ENCODE measurements around the gene PEX13.
"Not testable (repeated sequence)": the region's sequence is repeated elsewhere in the genome, so short reads cannot be mapped to it uniquely, and the experiment has no call there.

PEX13 gene

DNA sequence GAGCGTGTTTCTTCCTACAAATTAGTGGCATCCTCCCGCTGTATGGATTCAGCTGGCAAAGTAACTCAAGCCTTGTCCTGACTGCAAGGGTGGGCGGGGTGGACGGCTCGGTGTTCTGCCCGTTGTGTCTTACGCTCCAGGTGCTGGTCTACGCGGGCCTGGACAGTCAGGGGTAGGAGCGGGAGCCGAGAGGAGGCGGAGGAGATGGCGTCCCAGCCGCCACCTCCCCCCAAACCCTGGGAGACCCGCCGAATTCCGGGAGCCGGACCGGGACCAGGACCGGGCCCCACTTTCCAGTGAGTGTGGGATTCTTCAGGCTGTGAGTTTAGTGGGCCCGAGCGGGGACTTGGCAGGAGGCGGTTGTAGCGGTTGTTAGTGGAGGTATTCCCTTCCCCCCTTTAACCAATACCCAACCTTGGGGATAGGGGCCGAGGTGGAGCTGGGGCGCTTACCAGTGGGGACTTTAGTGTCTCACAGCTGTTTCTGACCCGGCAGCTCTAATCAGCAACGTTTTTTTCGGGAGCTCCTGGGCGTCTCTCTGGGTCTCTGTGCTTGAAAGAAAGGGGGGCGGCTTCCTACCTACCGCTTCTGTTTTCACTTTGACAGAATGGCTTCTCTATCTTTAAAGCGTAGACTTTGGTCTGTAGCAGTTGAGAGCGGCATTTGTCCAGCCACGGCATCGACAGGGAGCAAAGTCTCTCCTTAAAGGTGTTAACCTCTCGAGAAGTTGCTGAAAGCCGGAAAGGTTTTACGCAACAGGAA lies at the start of gene PEX13, which contains the start of gene PUS10:
Gene PEX13, plus strand, starts transcription at position 165 of the 762 bp plus-strand sequence. Its CDS starts 40 bp downstream, at position 205.
Gene PUS10, minus strand, starts transcription at position 700 of the 762 bp plus-strand sequence. CDS start 6,365 bp downstream, outside the sequence.
- DNase-seq (ENCODE audit: low read depth), result no peak

GRCh38 chr2:60972889-60973656 lies 44.4 kb upstream of the PEX13 start:
- no peak for DNase-seq (ENCODE audit: low read depth)

DNA sequence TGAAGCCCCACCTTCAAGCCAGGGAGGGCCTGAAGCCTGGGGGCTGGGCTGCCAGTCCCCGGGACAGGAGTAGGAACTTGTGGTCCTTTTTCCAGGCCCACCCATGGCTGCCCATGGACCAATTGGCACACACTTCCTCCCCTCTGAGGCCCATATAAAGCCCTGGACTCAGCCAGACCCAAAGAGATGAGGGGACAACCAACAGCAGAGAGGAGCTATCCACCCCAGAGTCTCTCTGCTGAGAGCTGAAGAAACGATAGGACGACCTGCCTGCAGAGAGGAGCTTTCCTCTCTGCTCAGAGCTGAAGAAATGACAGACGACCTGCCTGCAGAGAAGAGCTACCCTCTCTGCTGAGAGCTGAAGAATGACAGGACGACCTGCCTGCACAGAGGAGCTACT lies 43.8 kb upstream of the PEX13 start:
- no peak for DNase-seq (ENCODE audit: low read depth)

- no peak for DNase-seq (ENCODE audit: low read depth)
These were observed 42.9 kb upstream of the PEX13 start for GRCh38 chr2:60974652-60975051.

DNA sequence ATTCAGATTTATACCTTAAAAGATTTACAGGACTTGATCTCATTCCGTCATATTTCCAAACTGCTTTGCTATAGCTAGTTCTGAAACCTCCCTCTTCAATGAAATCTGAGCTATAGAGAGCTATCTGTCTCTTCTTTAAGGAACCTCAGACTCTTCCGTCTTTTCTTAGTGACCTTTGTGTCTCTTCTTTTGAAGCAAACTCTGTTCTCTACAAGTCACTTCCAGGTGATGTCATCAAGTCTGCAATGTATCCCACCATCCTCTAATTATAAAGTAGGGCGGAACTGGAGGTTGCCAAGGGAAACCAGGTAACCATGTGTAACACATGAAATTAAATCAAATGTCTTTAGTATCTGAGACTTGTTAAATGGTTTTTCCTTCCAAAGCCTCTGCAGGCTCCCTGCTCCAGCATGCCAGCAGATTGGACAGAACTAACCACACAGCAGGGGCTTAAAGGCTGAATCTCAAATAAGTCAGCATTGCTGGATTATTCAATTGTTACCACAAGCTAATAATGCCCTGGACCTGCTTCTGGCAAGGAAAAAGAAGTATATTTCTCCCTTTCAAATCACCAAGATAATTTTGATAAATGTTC lies 41.2 kb upstream of the PEX13 start:
- no peak for DNase-seq (ENCODE audit: low read depth)

DNA sequence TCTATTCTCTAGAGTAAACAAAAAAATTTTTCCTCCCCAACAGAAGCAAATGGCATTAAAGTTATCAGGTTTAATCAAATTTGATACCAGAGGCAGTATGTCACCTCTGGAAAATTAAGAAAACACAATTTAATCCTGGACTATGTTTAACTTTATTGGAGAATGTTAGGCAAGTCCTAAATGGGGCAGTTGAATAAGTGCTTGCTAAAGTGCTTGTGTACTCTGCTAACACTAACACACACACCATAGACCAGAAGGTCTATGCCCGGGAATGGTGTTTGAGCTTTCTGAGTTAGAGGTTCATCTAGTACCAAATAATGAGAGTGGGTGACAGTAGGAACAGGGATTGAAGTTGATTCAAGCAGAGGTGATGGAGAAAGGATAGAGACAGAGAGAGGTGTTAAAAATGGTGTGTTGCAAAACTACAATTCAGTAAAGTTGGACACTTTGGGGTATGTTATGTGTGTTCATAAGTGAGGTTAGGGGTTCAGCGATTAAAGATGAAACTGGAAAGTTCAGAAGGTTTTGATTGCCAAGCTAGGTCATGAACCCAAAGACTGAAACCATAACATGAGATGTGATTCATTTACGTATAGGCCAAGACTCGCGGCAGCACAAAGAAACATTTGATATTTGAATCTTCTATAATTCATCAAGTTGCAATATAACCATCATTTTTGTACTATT lies 40.5 kb upstream of the PEX13 start:
- DNase-seq (ENCODE audit: low read depth), result no peak

DNA sequence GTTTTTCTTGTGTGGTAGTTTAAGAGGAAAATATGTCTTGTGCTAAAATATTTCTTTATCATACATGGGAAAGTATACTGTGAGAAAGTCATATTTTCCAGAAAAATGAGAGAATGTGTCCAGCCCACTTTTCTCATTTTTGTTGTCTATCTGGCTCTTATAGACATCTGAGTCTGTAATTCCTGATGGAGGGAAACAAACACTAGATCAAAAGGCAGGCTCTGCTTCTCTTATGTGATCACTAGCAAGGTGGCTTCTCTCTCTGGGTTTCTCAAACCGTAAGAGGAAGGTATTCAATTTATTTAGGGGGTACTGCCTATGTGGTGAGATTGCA lies 40.0 kb upstream of the PEX13 start:
- no peak for DNase-seq (ENCODE audit: low read depth)

DNA sequence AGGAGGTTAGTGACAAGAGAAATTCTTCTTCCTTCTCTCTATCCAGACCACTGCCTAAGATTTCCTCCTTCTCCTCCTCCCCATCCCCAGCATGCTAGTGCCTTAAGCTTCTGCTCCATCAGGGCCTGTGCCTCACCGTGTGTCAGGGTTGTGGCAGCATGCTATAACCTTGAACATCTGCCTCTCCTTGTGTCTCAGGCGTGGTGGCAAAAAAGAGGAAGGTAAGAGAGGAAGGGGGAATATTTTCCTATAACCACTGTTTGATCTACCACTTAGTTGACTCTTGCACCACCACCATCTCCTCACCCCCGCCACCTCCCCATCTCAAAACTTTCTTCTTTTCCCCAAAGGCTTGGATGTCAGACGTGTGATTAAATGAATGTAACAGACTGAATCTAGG lies 38.3 kb upstream of the PEX13 start:
- DNase-seq (ENCODE audit: low read depth), result no peak

DNA sequence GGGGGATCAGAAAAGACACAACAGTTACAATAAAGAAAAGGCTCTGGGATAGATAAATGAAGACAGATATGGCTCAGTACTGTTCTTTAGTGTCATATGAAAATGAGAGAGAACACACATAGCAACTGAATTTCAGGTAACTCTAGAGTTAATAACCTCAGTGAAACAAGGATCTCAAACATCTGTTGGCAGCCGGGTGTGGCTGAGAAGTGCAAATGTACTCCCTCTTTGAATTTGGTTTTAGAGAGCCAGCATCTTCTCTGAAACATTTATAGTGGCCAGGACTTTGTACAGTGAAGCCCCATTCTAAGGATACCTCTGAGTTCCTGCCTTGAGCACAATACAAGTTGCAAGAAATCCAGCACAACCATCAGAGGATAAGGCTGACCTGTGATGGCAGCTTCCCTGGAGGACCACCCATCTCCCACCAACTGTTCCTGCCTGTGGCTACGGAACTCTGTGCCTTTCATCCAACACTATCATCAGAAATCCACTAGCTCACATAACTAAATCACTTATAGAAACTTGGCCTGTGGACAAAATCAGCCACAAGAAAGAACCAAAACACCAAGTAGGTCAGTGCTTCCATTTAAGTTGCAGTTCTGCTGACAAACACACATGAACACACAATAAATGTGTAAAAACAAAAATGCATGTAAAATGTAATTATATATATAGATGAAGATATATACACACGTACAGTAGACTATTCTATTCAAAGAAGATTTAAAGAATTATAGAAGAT lies 37.3 kb upstream of the PEX13 start:
- no peak for DNase-seq (ENCODE audit: low read depth)

GRCh38 chr2:60982066-60982465 lies 35.5 kb upstream of the PEX13 start:
- not testable (repeated sequence) for DNase-seq (ENCODE audit: low read depth)

DNA sequence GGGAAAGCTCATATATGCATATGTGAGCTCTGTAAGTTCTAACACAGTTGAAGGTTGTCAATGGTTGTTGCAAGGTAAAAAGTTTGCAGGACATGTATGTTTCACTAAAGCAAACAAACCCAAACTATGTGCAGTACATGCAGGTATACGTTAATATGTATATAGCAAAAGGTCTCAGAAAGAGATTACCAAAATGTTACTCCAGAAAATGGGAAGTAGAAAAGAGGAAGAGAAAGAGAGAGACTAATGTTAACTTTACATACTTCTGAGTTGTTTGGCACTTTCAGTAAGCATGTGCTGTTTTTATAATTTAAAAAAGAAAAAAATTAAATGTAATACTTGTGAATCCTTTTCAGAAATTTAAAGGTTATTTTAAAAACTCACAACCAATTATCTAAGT lies 32.8 kb upstream of the PEX13 start:
- DNase-seq (ENCODE audit: low read depth), result no peak

DNA sequence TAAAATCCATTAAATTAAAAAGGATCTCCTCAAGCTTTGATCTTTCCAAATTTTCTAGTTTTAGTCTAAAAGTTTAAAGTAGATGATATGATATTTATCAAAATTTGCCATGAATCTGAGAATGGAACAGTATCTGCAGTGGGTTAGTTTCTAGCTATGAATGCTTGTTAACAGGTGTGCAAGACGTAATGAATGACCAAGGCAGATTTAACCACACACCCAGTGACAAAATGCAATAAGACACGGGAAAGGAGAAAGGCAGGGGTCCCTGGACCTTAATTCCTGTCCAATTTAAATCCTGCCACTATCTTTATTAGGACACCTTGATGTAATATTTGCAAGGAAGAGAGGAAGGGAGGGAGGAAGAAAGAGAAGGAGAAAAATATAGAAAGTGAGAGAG lies 30.5 kb upstream of the PEX13 start:
- DNase-seq (ENCODE audit: low read depth), result no peak

- DNase-seq (ENCODE audit: low read depth), result not testable (repeated sequence)
These were observed 29.9 kb upstream of the PEX13 start for GRCh38 chr2:60987656-60988055.

DNA sequence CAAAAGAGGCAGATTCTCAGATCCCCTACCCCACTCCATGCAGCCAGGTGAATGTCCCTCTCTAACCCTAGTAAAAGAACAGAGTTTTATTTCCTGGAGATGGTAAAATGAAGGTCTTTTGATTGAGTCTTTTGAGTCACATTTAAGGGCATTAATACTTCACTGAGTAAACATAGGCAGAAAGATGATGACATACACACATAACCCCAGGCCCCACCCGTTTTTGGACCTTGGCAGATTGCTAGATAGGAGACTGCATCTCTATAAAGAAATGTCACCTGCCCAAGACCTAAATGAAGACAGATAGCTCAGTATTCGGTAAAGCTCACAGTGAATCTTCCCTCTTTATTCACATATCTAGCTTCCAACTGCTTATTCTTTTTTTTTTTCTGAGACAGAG lies 28.3 kb upstream of the PEX13 start:
- no peak for DNase-seq (ENCODE audit: low read depth)

DNA sequence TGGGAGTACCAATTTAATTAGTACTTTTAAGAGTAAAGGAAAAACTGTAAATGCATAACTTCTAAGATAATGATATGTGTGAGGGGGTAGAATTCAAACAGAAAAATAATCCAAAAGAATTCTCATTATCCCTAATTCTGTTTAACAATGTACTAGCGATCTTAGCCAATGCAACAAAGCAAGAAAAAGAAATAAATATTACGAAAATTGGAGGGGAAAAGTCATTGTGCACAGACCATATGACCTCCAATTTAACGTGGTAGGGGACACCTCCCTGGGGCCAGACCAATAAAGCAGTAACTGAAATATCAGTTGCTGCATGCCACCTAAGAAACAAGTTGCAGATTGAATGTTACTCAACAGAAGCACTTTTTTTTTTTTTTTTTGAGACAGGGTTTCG lies 25.9 kb upstream of the PEX13 start:
- no peak for DNase-seq (ENCODE audit: low read depth)

- no peak for DNase-seq (ENCODE audit: low read depth)
These were observed 24.5 kb upstream of the PEX13 start for GRCh38 chr2:60992985-60993392.

DNA sequence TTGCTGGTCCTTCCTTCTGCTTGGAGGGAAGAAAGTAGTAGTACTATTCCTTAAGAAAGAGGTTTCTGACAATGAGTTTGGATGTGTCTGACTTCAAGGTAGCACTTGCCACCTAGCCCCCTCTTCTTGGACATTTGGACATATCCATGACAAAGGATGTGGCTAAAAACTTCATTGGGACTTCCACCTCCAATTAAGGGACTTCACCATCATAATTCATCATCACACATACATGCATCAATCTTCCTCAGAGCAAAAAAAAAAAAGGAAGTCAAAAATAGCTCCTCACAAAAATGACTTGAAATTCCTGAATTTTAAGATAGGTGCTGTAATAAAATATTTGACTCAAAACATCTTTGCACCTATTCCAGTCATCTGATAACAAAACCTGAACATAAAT lies 23.4 kb upstream of the PEX13 start:
- no peak for DNase-seq (ENCODE audit: low read depth)

DNA sequence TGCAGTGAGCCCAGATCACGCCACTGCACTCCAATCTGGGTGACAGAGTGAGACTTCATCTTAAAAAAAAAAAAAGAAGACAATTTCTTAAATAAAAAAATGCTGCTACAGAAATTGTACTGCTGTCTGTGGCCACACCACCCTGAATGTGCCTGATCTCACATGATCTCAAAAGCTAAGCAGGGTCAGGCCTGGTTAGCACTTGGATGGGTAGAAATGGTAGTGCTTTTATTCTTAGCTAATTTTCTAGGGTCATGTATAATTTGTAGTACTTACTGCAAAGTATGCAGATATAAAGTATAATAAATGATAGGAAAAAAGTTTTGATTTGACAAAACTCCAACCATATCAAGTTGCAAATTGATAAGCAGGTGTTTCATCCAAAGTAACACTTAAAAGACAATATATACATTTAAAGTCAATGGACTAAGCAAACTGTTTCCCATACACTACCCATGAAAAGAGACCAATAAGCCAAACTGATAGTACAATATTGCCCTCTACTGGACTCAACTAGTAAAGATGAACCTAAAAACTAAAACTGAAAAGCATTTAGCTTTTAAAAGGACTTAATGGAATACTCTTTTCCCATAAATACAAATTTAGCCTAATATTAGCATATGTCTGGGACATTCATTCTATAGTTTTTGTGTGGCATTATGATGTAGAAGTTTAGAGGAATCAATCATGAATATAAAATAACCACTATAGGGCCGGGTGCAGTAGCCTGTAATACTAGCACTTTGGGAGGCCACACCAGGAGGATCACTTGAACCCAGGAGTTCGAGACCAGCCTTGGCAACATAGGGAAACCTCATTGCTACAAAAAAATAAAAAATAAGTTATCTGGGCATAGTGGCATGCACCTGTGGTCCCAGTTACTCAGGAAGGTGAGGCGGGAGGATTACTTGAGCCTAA lies 18.6 kb upstream of the PEX13 start:
- no peak for DNase-seq (ENCODE audit: low read depth)

DNA sequence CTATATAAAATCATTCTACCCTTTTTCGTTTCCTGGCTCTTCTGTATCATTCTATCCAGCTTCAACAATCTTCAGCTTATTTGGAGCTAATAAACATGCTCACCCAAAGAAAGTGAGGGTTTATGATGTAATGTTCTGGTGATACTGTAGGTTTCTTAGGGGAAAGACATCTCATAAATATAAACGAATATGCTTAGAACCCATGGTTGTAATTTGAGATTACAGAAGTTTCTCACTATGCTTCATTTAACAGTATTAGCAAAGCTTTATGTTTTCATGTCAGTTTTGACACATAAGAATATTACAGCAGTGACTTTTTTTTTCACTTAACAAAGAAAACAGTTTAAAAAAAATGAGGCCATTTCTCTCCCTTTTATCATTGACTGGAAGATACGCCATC lies 11.8 kb upstream of the PEX13 start:
- no peak for DNase-seq (ENCODE audit: low read depth)

DNA sequence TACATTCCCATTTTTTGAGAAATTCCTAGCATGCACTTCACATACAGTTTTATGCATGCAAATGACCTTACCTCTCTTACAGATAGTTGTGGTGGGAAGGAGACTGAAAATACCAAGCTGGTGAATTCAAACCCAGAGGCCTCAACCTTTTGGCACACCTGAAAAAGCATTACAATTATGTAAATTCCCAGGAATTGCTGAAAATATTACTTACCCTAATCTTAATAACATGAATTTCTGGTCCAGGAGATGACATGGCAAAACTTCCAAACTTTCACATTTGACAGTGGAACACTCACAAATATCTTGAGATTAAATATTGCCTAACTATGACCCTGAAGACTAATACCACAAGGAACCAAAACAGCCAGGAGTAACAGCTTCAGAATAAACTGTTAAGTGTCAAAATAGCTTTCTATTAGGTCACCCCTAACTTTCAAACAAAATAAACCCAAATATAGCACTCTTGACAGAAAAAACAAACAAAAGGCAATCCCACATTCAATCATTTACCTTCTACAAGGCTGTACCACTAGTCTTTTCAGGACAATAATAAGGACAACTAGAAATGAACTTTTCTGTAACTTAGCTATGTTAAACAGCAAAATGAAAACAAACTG lies 10.9 kb upstream of the PEX13 start:
- DNase-seq (ENCODE audit: low read depth), result no peak
